H9 (cell line): ENCODE measurements around the gene PROSER3. TPM values are rescaled to one million over a fixed set of nuclear protein-coding genes. Genes with fewer than 3 reads are reported as not detected.

ENCODE experiments used
- DNase-seq: peaks from one replicate; pipeline ENCODE4 v3.0.0-alpha.2; 2017
- H2AFZ ChIP-seq: one replicate; pipeline ENCODE4 v1.6.1; 2013; ENCODE audit warnings: mild to moderate bottlenecking, low read length, control low read depth, moderate library complexity
- H2AK5ac ChIP-seq: 2 replicates; pipeline ENCODE4 v1.6.1; 2013; ENCODE audit warnings: low read length, control low read depth, mixed read lengths; ENCODE audit not compliant: insufficient read length
- H2BK120ac ChIP-seq: one replicate; pipeline ENCODE4 v1.6.1; 2013; ENCODE audit warnings: low read depth, mild to moderate bottlenecking, low read length, control low read depth, inconsistent platforms; ENCODE audit not compliant: poor library complexity, severe bottlenecking
- H2BK12ac ChIP-seq: 2 replicates; pipeline ENCODE4 v1.6.1; 2013; ENCODE audit warnings: low read length, control low read depth, mixed read lengths, low read depth; ENCODE audit not compliant: insufficient read length
- H2BK15ac ChIP-seq: 2 replicates; pipeline ENCODE4 v1.6.1; 2013; ENCODE audit warnings: low read depth, low read length, control low read depth
- H2BK20ac ChIP-seq: one replicate; pipeline ENCODE4 v1.6.1; 2013; ENCODE audit warnings: low read depth, mild to moderate bottlenecking, low read length, control low read depth, inconsistent platforms; ENCODE audit not compliant: poor library complexity, severe bottlenecking
- H2BK5ac ChIP-seq: 2 replicates; pipeline ENCODE4 v1.6.1; 2013; ENCODE audit warnings: low read length, control low read depth, mixed read lengths; ENCODE audit not compliant: insufficient read length
- H3K14ac ChIP-seq: 2 replicates; pipeline ENCODE4 v1.6.1; 2013; ENCODE audit warnings: low read length, control low read depth; ENCODE audit not compliant: insufficient read depth
- H3K18ac ChIP-seq: 2 replicates; pipeline ENCODE4 v1.6.1; 2013; ENCODE audit warnings: low read depth, mild to moderate bottlenecking, mixed read lengths, low read length, control low read depth; ENCODE audit not compliant: insufficient read length
- H3K23ac ChIP-seq: 2 replicates; pipeline ENCODE4 v1.6.1; 2013; ENCODE audit warnings: low read length, control low read depth, mixed read lengths, low read depth; ENCODE audit not compliant: insufficient read length
- H3K23me2 ChIP-seq: 2 replicates; pipeline ENCODE4 v1.6.1; 2013; ENCODE audit warnings: low read depth, mild to moderate bottlenecking, mixed read lengths, low read length, control low read depth; ENCODE audit not compliant: insufficient read length, poor library complexity, severe bottlenecking
- H3K27ac ChIP-seq: 2 replicates; pipeline ENCODE4 v1.5.1; 2013; ENCODE audit warnings: low read length, control low read depth, mixed read lengths, low read depth; ENCODE audit not compliant: insufficient read length
- H3K27me3 ChIP-seq: 2 replicates; pipeline ENCODE4 v1.6.1; 2013; ENCODE audit warnings: low read length, control low read depth, inconsistent platforms; ENCODE audit not compliant: insufficient read depth
- H3K4ac ChIP-seq: 2 replicates; pipeline ENCODE4 v1.6.1; 2013; ENCODE audit warnings: low read depth, mild to moderate bottlenecking, control low read depth, inconsistent platforms, low read length, moderate library complexity
- H3K4me1 ChIP-seq: 2 replicates; pipeline ENCODE4 v1.6.1; 2013; ENCODE audit warnings: low read length, control low read depth, inconsistent platforms; ENCODE audit not compliant: insufficient read depth
- H3K4me2 ChIP-seq: 2 replicates; pipeline ENCODE4 v1.6.1; 2013; ENCODE audit warnings: low read length, control low read depth, mixed read lengths; ENCODE audit not compliant: insufficient read length, insufficient read depth
- H3K56ac ChIP-seq: 2 replicates; pipeline ENCODE4 v1.6.1; 2013; ENCODE audit warnings: low read depth, mild to moderate bottlenecking, mixed read lengths, low read length, control low read depth; ENCODE audit not compliant: insufficient read length
- H3K79me1 ChIP-seq: 2 replicates; pipeline ENCODE4 v1.6.1; 2013; ENCODE audit warnings: low read depth, mild to moderate bottlenecking, moderate library complexity, low read length, control low read depth, inconsistent platforms; ENCODE audit not compliant: insufficient read depth, poor library complexity, severe bottlenecking
- H3K79me2 ChIP-seq: 2 replicates; pipeline ENCODE4 v1.6.1; 2013; ENCODE audit warnings: low read length, control low read depth, inconsistent platforms; ENCODE audit not compliant: insufficient read depth
- H3K9ac ChIP-seq: 2 replicates; pipeline ENCODE4 v1.6.1; 2013; ENCODE audit warnings: low read length, control low read depth, mixed read lengths; ENCODE audit not compliant: insufficient read length; ENCODE audit errors: extremely low read depth
- H3K9me3 ChIP-seq: one replicate; pipeline ENCODE4 v1.6.1; 2013; ENCODE audit warnings: low read depth, low read length, inconsistent platforms; ENCODE audit not compliant: control insufficient read depth
- H3T11ph ChIP-seq: one replicate; pipeline ENCODE4 v1.6.1; 2013; ENCODE audit warnings: mild to moderate bottlenecking, low read length, control low read depth, inconsistent platforms
- H4K20me1 ChIP-seq: one replicate; pipeline ENCODE4 v1.6.1; 2013; ENCODE audit not compliant: control insufficient read depth, insufficient read length, insufficient read depth
- H4K5ac ChIP-seq: 2 replicates; pipeline ENCODE4 v1.6.1; 2013; ENCODE audit warnings: low read depth, mild to moderate bottlenecking, mixed read lengths, low read length, control low read depth; ENCODE audit not compliant: insufficient read length
- H4K8ac ChIP-seq: replicated peaks from 2 replicates; pipeline ENCODE4 v1.6.1; 2013; ENCODE audit warnings: low read length, control low read depth, mixed read lengths, low read depth; ENCODE audit not compliant: insufficient read length
- H4K91ac ChIP-seq: 2 replicates; pipeline ENCODE4 v1.6.1; 2013; ENCODE audit warnings: low read depth, mild to moderate bottlenecking, moderate library complexity, mixed read lengths, low read length, control low read depth; ENCODE audit not compliant: insufficient read length
- H3K27ac Mint-ChIP-seq, 3 experiments: 2 replicates in 2 of 3; 3 replicates in 1 of 3; pipeline ENCODE4 v1.8.0; 2020 to 2021; ENCODE audit warnings: mixed read lengths in 3 of 3, mild to moderate bottlenecking in 1 of 3, moderate library complexity in 1 of 3
- H3K27me3 Mint-ChIP-seq: 2 replicates; pipeline ENCODE4 v1.8.0; 2021; ENCODE audit warnings: low read depth, mild to moderate bottlenecking, moderate library complexity, mixed read lengths
- H3K36me3 Mint-ChIP-seq, 3 experiments: 2 replicates in 2 of 3; 3 replicates in 1 of 3; pipeline ENCODE4 v1.8.0; 2020 to 2021; ENCODE audit warnings: low read depth in 3 of 3, mixed read lengths in 3 of 3; ENCODE audit not compliant: insufficient read depth in 1 of 3
- H3K4me1 Mint-ChIP-seq, 2 experiments: 2 replicates each; pipeline ENCODE4 v1.8.0; 2020; ENCODE audit warnings: mixed read lengths in 2 of 2
- H3K4me3 Mint-ChIP-seq, 2 experiments: 2 replicates in 1 of 2; 3 replicates in 1 of 2; pipeline ENCODE4 v1.8.0; 2020 to 2021; ENCODE audit warnings: mild to moderate bottlenecking in 2 of 2, mixed read lengths in 2 of 2, moderate library complexity in 1 of 2
- H3K9me3 Mint-ChIP-seq, 2 experiments: 2 replicates in 1 of 2; 3 replicates in 1 of 2; pipeline ENCODE4 v1.8.0; 2020; ENCODE audit warnings: mild to moderate bottlenecking in 2 of 2, mixed read lengths in 2 of 2, moderate library complexity in 1 of 2
- WGBS: extraction: QIAGEN DNeasy Blood & Tissue Kit; methylation state at CpG from one replicate; pipeline ENCODE4 v1.1.7; 2013; ENCODE audit warnings: missing lambda C conversion rate, low lambda C conversion rate, mixed read lengths; ENCODE audit not compliant: insufficient read length; ENCODE audit errors: extremely low coverage; 5-methylcytosine and 5-hydroxymethylcytosine counted together
- total RNA-seq: library from RNA; stranded (reverse); gene quantifications from 2 replicates; pipeline ENCODE4 v1.2.1, GENCODE V29; 2021
- TF ChIP-seq, protein P1 (sequence below): fragments of 200-600 bp; sonication (generic); conservative IDR thresholded peaks from 3 replicates; pipeline ENCODE4 v1.8.0; 2021; ENCODE audit warnings: antibody characterized with exemption, mild to moderate bottlenecking

The PROSER3 gene
- total RNA-seq, 1 experiment from 2014 or later: 29.1 TPM

DNA sequence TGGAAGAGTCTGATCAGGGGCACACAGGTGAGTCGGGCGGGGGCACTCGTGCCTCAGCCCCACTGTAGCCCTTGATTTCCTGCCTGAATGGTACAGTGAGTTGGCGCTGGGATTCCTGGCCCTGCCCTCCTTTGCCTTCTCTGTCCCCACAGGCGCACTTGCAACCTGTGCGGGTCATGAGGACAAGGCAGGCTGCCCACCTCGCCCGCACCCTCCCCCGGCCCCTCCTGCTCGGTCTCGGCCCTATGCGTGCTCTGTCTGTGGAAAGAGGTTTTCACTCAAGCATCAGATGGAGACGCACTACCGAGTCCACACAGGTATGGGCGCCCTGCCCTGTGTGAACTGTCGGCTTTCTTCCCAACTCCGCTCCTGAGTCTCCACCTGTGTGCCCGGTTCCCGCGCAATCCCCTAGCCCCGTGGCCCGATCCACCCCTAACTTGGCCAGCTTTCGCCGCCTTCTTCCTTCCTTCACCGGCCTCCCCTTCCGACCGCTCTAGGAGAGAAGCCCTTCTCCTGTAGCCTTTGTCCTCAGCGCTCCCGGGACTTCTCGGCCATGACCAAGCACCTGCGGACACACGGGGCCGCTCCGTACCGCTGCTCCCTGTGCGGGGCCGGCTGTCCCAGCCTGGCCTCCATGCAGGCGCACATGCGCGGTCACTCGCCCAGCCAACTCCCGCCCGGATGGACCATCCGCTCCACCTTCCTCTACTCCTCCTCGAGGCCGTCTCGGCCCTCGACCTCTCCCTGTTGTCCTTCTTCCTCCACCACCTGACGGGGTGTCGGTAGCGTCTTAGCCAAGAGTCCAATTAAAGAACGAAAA, 41.8 kb upstream of the PROSER3 start:
- peaks cover 10% of the 10 kb centered on the region; the same call in 1 of the 2 replicates for H3K4me1 ChIP-seq
- no peak overlapping the region for H2AFZ ChIP-seq
- peak overlapping the region; percentile 67 for H3K14ac ChIP-seq
- no peaks in the 10 kb centered on the region for H3K9me3 ChIP-seq
- peak overlapping the region; percentile 83 for H3K18ac ChIP-seq
- peak overlapping the region; percentile 80 for H3K4me2 ChIP-seq
- H2BK120ac ChIP-seq: no peak overlapping the region
- peak overlapping the region; percentile 52 for H3K9ac ChIP-seq
- peak overlapping the region; percentile 91 to 99 (median 95) for H3K27ac Mint-ChIP-seq
- H3K27ac ChIP-seq: peak overlapping the region; percentile 15
- no peaks in the 10 kb centered on the region; the same call in 1 of the 2 replicates for H3K27me3 Mint-ChIP-seq
- H3K4ac ChIP-seq: no peak overlapping the region
- WGBS: no CpG with 5 or more reads among the region's 52 CpGs
- TF ChIP-seq, protein P1, sequence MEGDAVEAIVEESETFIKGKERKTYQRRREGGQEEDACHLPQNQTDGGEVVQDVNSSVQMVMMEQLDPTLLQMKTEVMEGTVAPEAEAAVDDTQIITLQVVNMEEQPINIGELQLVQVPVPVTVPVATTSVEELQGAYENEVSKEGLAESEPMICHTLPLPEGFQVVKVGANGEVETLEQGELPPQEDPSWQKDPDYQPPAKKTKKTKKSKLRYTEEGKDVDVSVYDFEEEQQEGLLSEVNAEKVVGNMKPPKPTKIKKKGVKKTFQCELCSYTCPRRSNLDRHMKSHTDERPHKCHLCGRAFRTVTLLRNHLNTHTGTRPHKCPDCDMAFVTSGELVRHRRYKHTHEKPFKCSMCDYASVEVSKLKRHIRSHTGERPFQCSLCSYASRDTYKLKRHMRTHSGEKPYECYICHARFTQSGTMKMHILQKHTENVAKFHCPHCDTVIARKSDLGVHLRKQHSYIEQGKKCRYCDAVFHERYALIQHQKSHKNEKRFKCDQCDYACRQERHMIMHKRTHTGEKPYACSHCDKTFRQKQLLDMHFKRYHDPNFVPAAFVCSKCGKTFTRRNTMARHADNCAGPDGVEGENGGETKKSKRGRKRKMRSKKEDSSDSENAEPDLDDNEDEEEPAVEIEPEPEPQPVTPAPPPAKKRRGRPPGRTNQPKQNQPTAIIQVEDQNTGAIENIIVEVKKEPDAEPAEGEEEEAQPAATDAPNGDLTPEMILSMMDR: no peak
- H3K4me3 Mint-ChIP-seq: peak overlapping the region; percentile 86 to 90
- no peak overlapping the region for H2AK5ac ChIP-seq
- H4K5ac ChIP-seq: no peak overlapping the region
- no peaks in the 10 kb centered on the region for H3K27me3 ChIP-seq
- DNase-seq: no peak
- peaks cover 11% of the 10 kb centered on the region; the same call in 1 of the 2 replicates for H3K79me2 ChIP-seq
- H2BK15ac ChIP-seq: no peak overlapping the region
- H3K79me1 ChIP-seq: no peaks in the 10 kb centered on the region
- peaks cover 6% of the 10 kb centered on the region for H4K20me1 ChIP-seq
- no peak overlapping the region for H2BK12ac ChIP-seq
- no peak overlapping the region for H3T11ph ChIP-seq
- H3K36me3 Mint-ChIP-seq: peaks cover 9 to 20% (median 11%) of the 10 kb centered on the region in 3 experiments; a peak in 6 of 7 replicates
- H3K56ac ChIP-seq: no peak overlapping the region
- no peak overlapping the region for H2BK20ac ChIP-seq
- no peaks in the 10 kb centered on the region; a peak in 1 of 5 replicates for H3K9me3 Mint-ChIP-seq
- H3K23me2 ChIP-seq: peaks cover 18% of the 10 kb centered on the region
- peaks cover 45 to 47% of the 10 kb centered on the region in 2 experiments for H3K4me1 Mint-ChIP-seq
- no peak overlapping the region for H3K23ac ChIP-seq
- H4K8ac ChIP-seq: no peak overlapping the region
- H2BK5ac ChIP-seq: no peak overlapping the region
- no peak overlapping the region for H4K91ac ChIP-seq
